ENCODE measurements around the gene CORO6.

CORO6 gene

GRCh38 chr17:29578626-29579485 lies 43.9 kb downstream of the CORO6 start:
- Mint-ChIP-seq H3K9me3 (no peaks in the 10 kb centered on the region), H3K27ac (no peak overlapping the region), H3K36me3 (peaks cover 55% of the 10 kb centered on the region), H3K4me1 (peaks cover 16% of the 10 kb centered on the region), H3K4me3 (no peak overlapping the region), H3K27me3 (no peaks in the 10 kb centered on the region)
- DNase-seq: peak; percentile 13
- CTCF ChIA-PET: interaction anchor here (1.5 to 5.0 kb wide), 4 partner anchors 9 to 209 kb away, joined by 4 to 48 read pairs (median 11); partner anchors contain the start of gene ANKRD13B

GRCh38 chr17:29577385-29578211 lies 45.1 kb downstream of the CORO6 start:
- CTCF ChIA-PET: interaction anchor here (1.5 to 2.4 kb wide), 3 partner anchors 14 to 40 kb away, joined by 4 to 16 read pairs (median 5); no protein-coding TSS in a partner anchor
- DNase-seq: no peak
- peaks cover 51% of the 10 kb centered on the region for H3K36me3 Mint-ChIP-seq
- no peaks in the 10 kb centered on the region for H3K27me3 Mint-ChIP-seq
- H3K27ac Mint-ChIP-seq: no peak overlapping the region
- H3K4me1 Mint-ChIP-seq: peaks cover 11% of the 10 kb centered on the region
- H3K4me3 Mint-ChIP-seq: no peak overlapping the region
- no peaks in the 10 kb centered on the region for H3K9me3 Mint-ChIP-seq

- Mint-ChIP-seq H3K36me3 (peaks cover 45% of the 10 kb centered on the region), H3K9me3 (no peaks in the 10 kb centered on the region), H3K4me1 (peaks cover 9% of the 10 kb centered on the region), H3K27ac (no peak overlapping the region), H3K4me3 (no peak overlapping the region), H3K27me3 (no peaks in the 10 kb centered on the region)
- CTCF ChIA-PET: interaction anchor here (1.3 to 1.5 kb wide), 4 partner anchors 8 to 40 kb away, joined by 4 to 5 read pairs (median 4); no protein-coding TSS in a partner anchor
- no peak for DNase-seq
Measured at GRCh38 chr17:29577001-29577370, 45.7 kb downstream of the CORO6 start.

- H3K27me3 Mint-ChIP-seq: no peaks in the 10 kb centered on the region
- peaks cover 9% of the 10 kb centered on the region for H3K4me1 Mint-ChIP-seq
- no peaks in the 10 kb centered on the region for H3K9me3 Mint-ChIP-seq
- peaks cover 43% of the 10 kb centered on the region for H3K36me3 Mint-ChIP-seq
- CTCF ChIA-PET: interaction anchor here (1.3 to 1.5 kb wide), 4 partner anchors 9 to 41 kb away, joined by 4 to 5 read pairs (median 4); no protein-coding TSS in a partner anchor
- no peak for DNase-seq
- no peak overlapping the region for H3K27ac Mint-ChIP-seq
- H3K4me3 Mint-ChIP-seq: no peak overlapping the region
Measured at GRCh38 chr17:29576214-29577000, 46.3 kb downstream of the CORO6 start.

- CTCF ChIA-PET: interaction anchor here (1.3 to 1.5 kb wide), 4 partner anchors 10 to 42 kb away, joined by 4 to 5 read pairs (median 4); no protein-coding TSS in a partner anchor
- H3K27me3 Mint-ChIP-seq: no peaks in the 10 kb centered on the region
- H3K36me3 Mint-ChIP-seq: peaks cover 46% of the 10 kb centered on the region
- H3K27ac Mint-ChIP-seq: no peak overlapping the region
- no peaks in the 10 kb centered on the region for H3K9me3 Mint-ChIP-seq
- H3K4me1 Mint-ChIP-seq: peaks cover 12% of the 10 kb centered on the region
- no peak overlapping the region for H3K4me3 Mint-ChIP-seq
- DNase-seq: peak; percentile 14
Measured at GRCh38 chr17:29575511-29576213, 47.0 kb downstream of the CORO6 start.

GRCh38 chr17:29574732-29575510 lies 47.8 kb downstream of the CORO6 start:
- Mint-ChIP-seq H3K27ac (no peak overlapping the region), H3K4me3 (no peak overlapping the region), H3K36me3 (peaks cover 44% of the 10 kb centered on the region), H3K9me3 (no peaks in the 10 kb centered on the region), H3K4me1 (peaks cover 8% of the 10 kb centered on the region), H3K27me3 (no peaks in the 10 kb centered on the region)
- DNase-seq: no peak
- CTCF ChIA-PET: no interaction called here

- CTCF ChIA-PET: interaction anchor here (1.7 to 3.4 kb wide), 3 partner anchors 17 to 204 kb away, joined by 5 to 8 read pairs (median 6); no protein-coding TSS in a partner anchor
- Mint-ChIP-seq H3K9me3 (no peaks in the 10 kb centered on the region), H3K27ac (no peak overlapping the region), H3K4me1 (peaks cover 14% of the 10 kb centered on the region), H3K36me3 (peaks cover 40% of the 10 kb centered on the region), H3K27me3 (peaks cover 3% of the 10 kb centered on the region), H3K4me3 (no peak overlapping the region)
- peak; percentile 19 for DNase-seq
Measured at GRCh38 chr17:29573871-29574731, 48.6 kb downstream of the CORO6 start.

GRCh38 chr17:29573558-29573869 lies 49.2 kb downstream of the CORO6 start:
- no peak for DNase-seq
- Mint-ChIP-seq H3K4me1 (peaks cover 16% of the 10 kb centered on the region), H3K27ac (no peak overlapping the region), H3K4me3 (no peak overlapping the region), H3K27me3 (peaks cover 4% of the 10 kb centered on the region), H3K36me3 (peaks cover 38% of the 10 kb centered on the region), H3K9me3 (no peaks in the 10 kb centered on the region)
- CTCF ChIA-PET: interaction anchor here (1.2 to 3.4 kb wide), 5 partner anchors 18 to 204 kb away, joined by 4 to 8 read pairs (median 5); no protein-coding TSS in a partner anchor

- Mint-ChIP-seq H3K9me3 (no peaks in the 10 kb centered on the region), H3K4me1 (peaks cover 16% of the 10 kb centered on the region), H3K27me3 (peaks cover 4% of the 10 kb centered on the region), H3K4me3 (no peak overlapping the region), H3K27ac (no peak overlapping the region), H3K36me3 (peaks cover 32% of the 10 kb centered on the region)
- DNase-seq: peak; percentile 56
- CTCF ChIA-PET: interaction anchor here (1.2 to 3.4 kb wide), 8 partner anchors 8 to 203 kb away, joined by 3 to 8 read pairs (median 4); partner anchors contain the start of gene ANKRD13B
Measured at GRCh38 chr17:29572691-29573557, 49.8 kb downstream of the CORO6 start.

GRCh38 chr17:29571883-29572681 lies 50.6 kb downstream of the CORO6 start:
- peaks cover 27% of the 10 kb centered on the region for H3K36me3 Mint-ChIP-seq
- H3K27me3 Mint-ChIP-seq: peaks cover 4% of the 10 kb centered on the region
- no peak overlapping the region for H3K27ac Mint-ChIP-seq
- H3K9me3 Mint-ChIP-seq: no peaks in the 10 kb centered on the region
- no peak overlapping the region for H3K4me3 Mint-ChIP-seq
- CTCF ChIA-PET: interaction anchor here (0.9 to 3.4 kb wide), 9 partner anchors 8 to 202 kb away, joined by 3 to 8 read pairs (median 4); partner anchors contain the start of gene ANKRD13B
- peak; percentile 19 for DNase-seq
- peaks cover 16% of the 10 kb centered on the region for H3K4me1 Mint-ChIP-seq

Data from activated naive CD4-positive, alpha-beta T cell treated with anti-CD3 and anti-CD28 coated beads, Interleukin-2, amount 10 ng/mL, durations not matched to agents 7 days and 5 days (primary cell).